Astrocyte of the cerebellum (primary cell): ENCODE data around the gene PRKX.
A peak's percentile ranks its signal among the peaks of the same experiment; 100 is the strongest.
"Not testable (repeated sequence)": the region's sequence is repeated elsewhere in the genome, so short reads cannot be mapped to it uniquely, and the experiment has no call there.

ENCODE experiments used
- DNase-seq: peaks from one replicate; pipeline ENCODE4 v3.0.0-alpha.2; 2011; ENCODE audit warnings: low read depth
- H3K4me3 ChIP-seq: 2 replicates; pipeline ENCODE4 v1.5.1; 2011; ENCODE audit warnings: mild to moderate bottlenecking, low read depth, low read length, moderate library complexity
- in situ Hi-C: cut with HindIII; loops from 2 replicates; pipeline ENCODE4 v1.10.0; 2017; ENCODE audit warnings: low sequenced_read_pairs
- TF ChIP-seq, protein P1 (sequence below): IDR thresholded peaks from 2 replicates; pipeline ENCODE4 v1.5.1; 2012; ENCODE audit warnings: low read length, low read depth, moderate library complexity, mild to moderate bottlenecking; ENCODE audit errors: missing control alignments

Gene PRKX

DNA sequence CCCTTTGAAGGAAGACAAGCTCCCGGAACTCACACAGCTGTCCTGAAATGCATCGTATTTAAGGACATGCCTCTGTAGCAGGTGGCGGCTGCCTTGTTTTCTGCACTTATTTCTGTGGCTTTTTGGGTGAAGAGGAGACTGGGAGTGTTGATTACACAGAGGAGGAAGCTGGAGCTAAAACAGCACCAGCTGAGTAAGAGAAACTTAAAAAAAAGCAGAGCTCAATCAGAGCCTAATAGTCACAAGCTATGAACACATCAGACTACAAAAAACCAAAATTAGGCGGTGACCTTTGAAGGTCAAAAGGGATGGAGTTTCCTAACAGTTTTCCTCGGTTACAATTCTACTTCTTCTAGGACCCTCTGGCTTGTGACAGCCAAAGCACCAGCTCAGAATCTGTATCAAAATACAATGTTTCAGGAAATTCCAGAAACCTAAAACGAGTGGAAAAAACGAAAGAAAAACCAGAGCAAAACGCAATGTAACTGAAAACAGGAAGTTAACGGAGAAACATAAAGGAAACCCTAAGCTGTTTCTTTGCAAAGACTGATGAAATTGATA lies 13.5 kb downstream of the PRKX start:
- TF ChIP-seq, protein P1, sequence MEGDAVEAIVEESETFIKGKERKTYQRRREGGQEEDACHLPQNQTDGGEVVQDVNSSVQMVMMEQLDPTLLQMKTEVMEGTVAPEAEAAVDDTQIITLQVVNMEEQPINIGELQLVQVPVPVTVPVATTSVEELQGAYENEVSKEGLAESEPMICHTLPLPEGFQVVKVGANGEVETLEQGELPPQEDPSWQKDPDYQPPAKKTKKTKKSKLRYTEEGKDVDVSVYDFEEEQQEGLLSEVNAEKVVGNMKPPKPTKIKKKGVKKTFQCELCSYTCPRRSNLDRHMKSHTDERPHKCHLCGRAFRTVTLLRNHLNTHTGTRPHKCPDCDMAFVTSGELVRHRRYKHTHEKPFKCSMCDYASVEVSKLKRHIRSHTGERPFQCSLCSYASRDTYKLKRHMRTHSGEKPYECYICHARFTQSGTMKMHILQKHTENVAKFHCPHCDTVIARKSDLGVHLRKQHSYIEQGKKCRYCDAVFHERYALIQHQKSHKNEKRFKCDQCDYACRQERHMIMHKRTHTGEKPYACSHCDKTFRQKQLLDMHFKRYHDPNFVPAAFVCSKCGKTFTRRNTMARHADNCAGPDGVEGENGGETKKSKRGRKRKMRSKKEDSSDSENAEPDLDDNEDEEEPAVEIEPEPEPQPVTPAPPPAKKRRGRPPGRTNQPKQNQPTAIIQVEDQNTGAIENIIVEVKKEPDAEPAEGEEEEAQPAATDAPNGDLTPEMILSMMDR, result no peak
- no peak for DNase-seq

DNA sequence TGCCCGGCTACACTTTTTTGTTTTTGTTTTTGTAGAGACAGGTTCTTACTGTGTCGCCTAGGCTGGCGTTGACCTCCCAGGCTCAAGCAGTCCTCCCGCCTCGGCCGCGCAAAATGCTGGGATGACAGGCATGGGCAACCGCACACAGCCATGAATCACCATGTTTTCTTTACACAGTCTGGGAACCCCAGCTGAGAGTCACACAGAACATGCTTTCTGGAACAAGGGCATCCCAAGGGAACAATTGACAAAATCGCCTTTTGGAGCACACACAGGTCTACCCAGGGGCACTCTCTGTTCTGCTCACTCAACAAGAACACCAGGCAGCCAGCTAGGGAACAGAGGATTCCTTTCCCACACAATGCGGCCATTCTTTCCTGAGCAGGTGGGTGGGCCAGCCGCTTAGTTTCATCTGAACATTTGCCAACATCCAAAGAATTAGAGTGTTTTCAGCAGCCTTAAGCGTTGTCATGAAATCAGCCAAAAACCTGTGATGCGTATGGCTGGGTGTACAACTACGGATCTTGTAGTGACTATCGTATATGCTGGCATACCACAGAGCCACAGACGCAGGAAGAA lies 15.7 kb downstream of the PRKX start:
- in situ Hi-C loops, result no loop called here
- no peak overlapping the region for H3K4me3 ChIP-seq
- TF ChIP-seq, protein P1, result no peak
- peak; percentile 42 for DNase-seq

More for the DNA sequence above, 13.5 kb downstream of the PRKX start:
- in situ Hi-C loops, result no loop called here
- no peak overlapping the region for H3K4me3 ChIP-seq

DNA sequence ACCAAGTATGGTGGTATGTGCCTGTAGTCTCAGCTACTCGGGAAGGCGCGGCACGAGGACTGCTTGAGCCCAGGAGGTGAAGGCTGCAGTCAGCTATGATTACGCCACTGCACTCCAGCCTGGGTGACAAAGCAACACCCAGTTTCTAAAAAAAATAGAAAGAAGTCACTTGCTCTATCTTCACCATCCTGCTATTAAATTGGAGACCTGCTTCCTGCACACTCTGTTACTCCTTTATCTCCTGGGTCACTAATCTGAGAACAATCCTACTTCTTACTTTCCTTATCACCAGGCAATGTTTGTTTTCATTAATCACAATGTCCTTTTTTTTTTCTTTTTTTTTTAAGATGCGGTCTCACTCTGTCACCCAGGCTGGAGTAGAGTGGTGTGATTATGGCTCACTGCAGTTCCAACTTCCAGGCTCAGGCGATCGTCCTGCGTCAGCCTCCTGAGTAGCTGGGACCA lies 16.2 kb downstream of the PRKX start:
- H3K4me3 ChIP-seq, result no peak overlapping the region
- in situ Hi-C loops, result no loop called here
- TF ChIP-seq, protein P1, result no peak
- DNase-seq, result no peak

DNA sequence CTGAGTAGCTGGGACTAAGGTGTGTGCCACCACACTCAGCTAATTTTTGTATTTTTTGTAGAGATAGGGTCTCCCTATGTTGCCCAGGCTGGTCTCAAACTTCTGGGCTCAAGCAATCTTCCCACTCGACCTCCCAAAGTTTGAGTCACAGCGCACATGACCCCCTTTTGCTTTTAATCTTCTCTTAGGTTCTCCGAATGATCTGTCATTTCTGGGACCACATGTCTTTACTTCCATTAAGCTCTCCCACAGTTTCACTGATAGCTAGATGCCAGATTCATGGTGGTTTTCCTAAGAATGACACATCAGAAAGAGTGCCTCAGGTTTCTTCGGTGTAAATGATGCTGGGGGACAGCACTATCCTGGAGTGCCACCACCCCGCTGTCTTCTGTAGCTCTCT lies 17.9 kb downstream of the PRKX start:
- TF ChIP-seq, protein P1, result no peak
- in situ Hi-C loops, result no loop called here
- H3K4me3 ChIP-seq, result no peak overlapping the region
- no peak for DNase-seq

DNA sequence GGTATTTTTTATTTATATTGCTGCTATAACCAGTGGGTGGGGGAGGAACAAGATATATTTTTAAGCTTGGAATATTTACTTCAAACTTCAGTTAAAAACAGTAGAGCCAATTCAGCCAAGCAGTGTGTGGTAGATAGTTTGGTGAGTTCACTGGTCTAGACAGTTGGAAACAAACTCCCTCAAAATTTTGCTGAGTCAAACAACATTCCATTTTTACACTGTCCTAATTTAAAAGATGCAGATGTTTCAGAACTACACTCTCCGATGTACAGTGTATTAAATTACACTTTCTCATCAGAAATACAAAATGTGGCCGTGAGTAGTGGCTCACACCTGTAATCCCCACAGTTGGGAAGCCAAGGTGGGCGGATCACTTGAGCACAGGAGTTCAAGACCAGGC lies 23.3 kb downstream of the PRKX start:
- TF ChIP-seq, protein P1, result no peak
- no peak overlapping the region for H3K4me3 ChIP-seq
- no peak for DNase-seq
- in situ Hi-C loops, result no loop called here

DNA sequence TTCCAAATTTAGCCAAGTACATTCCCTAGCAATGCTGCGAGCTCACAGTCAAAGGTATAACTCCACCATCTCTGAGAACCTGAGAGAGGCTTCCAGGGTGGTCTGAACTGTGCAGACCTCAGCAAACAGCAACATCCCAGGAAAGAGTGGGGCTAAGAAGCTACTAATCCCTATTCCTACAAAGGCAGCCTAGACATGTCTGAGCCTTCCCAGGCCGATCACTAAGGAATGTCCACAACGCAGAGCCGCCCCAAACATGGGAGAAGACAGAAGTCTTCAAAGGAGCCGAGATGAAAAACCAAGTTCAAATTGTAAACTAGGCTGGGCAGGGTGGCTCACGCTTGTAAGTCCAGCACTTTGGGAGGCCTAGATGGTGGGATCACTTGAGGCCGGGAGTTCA lies 30.2 kb downstream of the PRKX start:
- in situ Hi-C loops, H3K4me3 ChIP-seq, DNase-seq: not testable (repeated sequence)

DNA sequence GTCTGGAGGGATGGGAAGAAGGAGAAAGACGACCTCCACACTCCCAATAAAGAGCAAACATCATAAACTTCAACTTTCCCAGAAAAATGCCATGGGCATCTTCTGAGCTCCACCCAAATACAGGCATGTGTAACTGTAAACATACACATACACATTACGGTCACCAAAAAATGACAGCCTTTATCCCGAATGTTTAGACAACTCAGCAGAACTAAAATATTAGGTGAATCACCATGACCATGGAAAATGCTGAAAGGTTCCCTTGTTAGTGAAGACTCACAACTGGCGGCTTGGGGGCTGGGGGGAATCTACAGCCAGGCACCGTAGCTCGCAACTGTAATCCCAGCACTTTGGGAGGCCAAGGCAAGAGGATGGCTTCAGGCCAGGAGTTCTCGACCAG lies 33.0 kb downstream of the PRKX start:
- in situ Hi-C loops, result no loop called here
- H3K4me3 ChIP-seq, result no peak overlapping the region
- TF ChIP-seq, protein P1, result no peak
- no peak for DNase-seq
